Measurements from ENCODE around the gene ZNF516. TPM values are rescaled to one million over a fixed set of nuclear protein-coding genes. Genes with fewer than 3 reads are reported as not detected.

ZNF516 gene
- total and polyA plus RNA-seq, 2 of the 13 experiments (the other 11 are each of a cell fraction or from before 2014, with no cell fraction given), result 16.6 to 18.7 TPM

DNA sequence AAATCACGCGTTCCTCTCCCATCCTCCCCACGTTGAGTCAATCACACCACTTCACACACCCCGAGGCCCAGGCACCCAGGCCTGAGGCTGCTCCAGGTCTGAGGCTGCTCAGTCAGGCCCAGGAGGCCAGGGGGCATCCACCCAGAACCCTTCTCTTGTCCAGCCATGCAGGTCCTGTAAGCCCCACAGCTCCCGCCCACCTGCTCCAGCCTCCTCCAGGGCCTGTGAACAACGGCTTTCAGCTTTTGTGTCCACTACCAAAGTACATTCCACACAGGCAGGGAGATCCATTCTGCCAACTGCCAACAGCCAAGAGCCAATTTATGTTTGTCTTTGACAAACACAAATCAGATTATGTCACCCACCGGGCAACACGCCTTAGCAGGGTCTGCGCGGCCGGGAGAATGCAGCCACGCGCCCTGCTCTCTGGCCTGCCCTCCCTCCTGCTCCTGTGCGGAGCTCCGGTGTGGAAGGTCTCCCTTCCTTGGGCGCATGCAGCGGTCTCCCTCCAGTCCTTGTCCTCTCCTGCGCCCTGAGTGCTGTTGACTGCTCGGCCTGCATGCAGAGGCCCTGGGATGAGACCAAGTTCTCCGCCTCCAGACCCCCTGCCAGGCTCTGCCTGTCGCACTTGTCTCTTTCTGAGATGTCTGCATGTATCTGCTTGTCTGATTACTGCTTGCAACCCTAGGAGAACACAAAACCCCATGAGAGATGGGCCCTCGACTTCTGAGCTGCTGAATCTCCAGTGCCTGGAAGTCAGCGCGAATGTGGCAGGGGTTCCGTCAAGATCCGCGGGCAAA lies 146.6 kb downstream of the ZNF516 start (continued):
- TF ChIP-seq ZBED4 (CRISPR knock-in tag; IDR thresholded peaks at IDR 0.05; ENCODE audit: borderline replicate concordance), result no peak
- no peak for TF ChIP-seq U2AF2 (IDR thresholded peaks at IDR 0.05; ENCODE audit: low read depth, low read length)
- no peak for TF ChIP-seq ZNF775 (CRISPR knock-in tag; IDR thresholded peaks at IDR 0.05; ENCODE audit: borderline replicate concordance)
- 0 out of 2 replicates have a peak, but pooled peaks have one; percentile 57 for TF ChIP-seq ZNF547 (CRISPR knock-in tag; IDR thresholded peaks at IDR 0.05)
- no peak for TF ChIP-seq SKI (IDR thresholded peaks at IDR 0.05; ENCODE audit: partially characterized antibody)
- TF ChIP-seq HCFC1 (IDR thresholded peaks at IDR 0.05; ENCODE audit: low read depth, low read length), result no peak
- no peak for TF ChIP-seq TRIM24 (CRISPR knock-in tag; IDR thresholded peaks at IDR 0.05)
- TF ChIP-seq SIN3B (IDR thresholded peaks at IDR 0.05; ENCODE audit: low read length), result no peak
- TF ChIP-seq EZH2 (conservative IDR thresholded peaks at IDR 0.05; ENCODE audit: low read depth, low read length), result no peak
- no peak for TF ChIP-seq PRPF4 (IDR thresholded peaks at IDR 0.05; ENCODE audit: low read depth, low read length, poor library complexity, severe bottlenecking)
- no peak for TF ChIP-seq KLF6 (CRISPR knock-in tag; IDR thresholded peaks at IDR 0.05)
- TF ChIP-seq, protein P1, sequence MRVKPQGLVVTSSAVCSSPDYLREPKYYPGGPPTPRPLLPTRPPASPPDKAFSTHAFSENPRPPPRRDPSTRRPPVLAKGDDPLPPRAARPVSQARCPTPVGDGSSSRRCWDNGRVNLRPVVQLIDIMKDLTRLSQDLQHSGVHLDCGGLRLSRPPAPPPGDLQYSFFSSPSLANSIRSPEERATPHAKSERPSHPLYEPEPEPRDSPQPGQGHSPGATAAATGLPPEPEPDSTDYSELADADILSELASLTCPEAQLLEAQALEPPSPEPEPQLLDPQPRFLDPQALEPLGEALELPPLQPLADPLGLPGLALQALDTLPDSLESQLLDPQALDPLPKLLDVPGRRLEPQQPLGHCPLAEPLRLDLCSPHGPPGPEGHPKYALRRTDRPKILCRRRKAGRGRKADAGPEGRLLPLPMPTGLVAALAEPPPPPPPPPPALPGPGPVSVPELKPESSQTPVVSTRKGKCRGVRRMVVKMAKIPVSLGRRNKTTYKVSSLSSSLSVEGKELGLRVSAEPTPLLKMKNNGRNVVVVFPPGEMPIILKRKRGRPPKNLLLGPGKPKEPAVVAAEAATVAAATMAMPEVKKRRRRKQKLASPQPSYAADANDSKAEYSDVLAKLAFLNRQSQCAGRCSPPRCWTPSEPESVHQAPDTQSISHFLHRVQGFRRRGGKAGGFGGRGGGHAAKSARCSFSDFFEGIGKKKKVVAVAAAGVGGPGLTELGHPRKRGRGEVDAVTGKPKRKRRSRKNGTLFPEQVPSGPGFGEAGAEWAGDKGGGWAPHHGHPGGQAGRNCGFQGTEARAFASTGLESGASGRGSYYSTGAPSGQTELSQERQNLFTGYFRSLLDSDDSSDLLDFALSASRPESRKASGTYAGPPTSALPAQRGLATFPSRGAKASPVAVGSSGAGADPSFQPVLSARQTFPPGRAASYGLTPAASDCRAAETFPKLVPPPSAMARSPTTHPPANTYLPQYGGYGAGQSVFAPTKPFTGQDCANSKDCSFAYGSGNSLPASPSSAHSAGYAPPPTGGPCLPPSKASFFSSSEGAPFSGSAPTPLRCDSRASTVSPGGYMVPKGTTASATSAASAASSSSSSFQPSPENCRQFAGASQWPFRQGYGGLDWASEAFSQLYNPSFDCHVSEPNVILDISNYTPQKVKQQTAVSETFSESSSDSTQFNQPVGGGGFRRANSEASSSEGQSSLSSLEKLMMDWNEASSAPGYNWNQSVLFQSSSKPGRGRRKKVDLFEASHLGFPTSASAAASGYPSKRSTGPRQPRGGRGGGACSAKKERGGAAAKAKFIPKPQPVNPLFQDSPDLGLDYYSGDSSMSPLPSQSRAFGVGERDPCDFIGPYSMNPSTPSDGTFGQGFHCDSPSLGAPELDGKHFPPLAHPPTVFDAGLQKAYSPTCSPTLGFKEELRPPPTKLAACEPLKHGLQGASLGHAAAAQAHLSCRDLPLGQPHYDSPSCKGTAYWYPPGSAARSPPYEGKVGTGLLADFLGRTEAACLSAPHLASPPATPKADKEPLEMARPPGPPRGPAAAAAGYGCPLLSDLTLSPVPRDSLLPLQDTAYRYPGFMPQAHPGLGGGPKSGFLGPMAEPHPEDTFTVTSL (CRISPR knock-in tag; IDR thresholded peaks at IDR 0.05; ENCODE audit: borderline replicate concordance), result peak; percentile 21; the same call in 1 of the 2 replicates
- peak; percentile 24; the same call in 1 of the 2 replicates for TF ChIP-seq NCOA2 (CRISPR knock-in tag; IDR thresholded peaks at IDR 0.05)
- TF ChIP-seq NCOA1 (CRISPR knock-in tag; IDR thresholded peaks at IDR 0.05), result no peak
- no peak for TF ChIP-seq SOX13 (IDR thresholded peaks at IDR 0.05)
- TF ChIP-seq SOX13 (CRISPR knock-in tag; conservative IDR thresholded peaks at IDR 0.05 in 1 of 2, IDR thresholded peaks at IDR 0.05 in 1 of 2), result peak in 1 of 2 experiments; percentile 59; a peak in 2 of 4 replicates
- no peak for TF ChIP-seq BRD4 (CRISPR knock-in tag; IDR thresholded peaks at IDR 0.05)
- no peak for TF ChIP-seq BRCA1 (CRISPR knock-in tag; IDR thresholded peaks at IDR 0.05)
- no peak; the same call in 1 of the 2 replicates for TF ChIP-seq ZNF430 (CRISPR knock-in tag; IDR thresholded peaks at IDR 0.05)
- no peak for TF ChIP-seq GTF2F1 (IDR thresholded peaks at IDR 0.05; ENCODE audit: low read length)
- TF ChIP-seq EP300 (IDR thresholded peaks at IDR 0.05; ENCODE audit: low read depth in 2 of 2, low read length in 2 of 2), result no peak; a peak in 1 of 4 replicates
- TF ChIP-seq EP300 (CRISPR knock-in tag; IDR thresholded peaks at IDR 0.05; ENCODE audit: borderline replicate concordance), result no peak
